HG03045 (cell line): ENCODE data around the gene TMEM86B.
"Not testable (repeated sequence)": the region's sequence is repeated elsewhere in the genome, so short reads cannot be mapped to it uniquely, and the experiment has no call there.

Experiments used
- ATAC-seq: cut with Tn5 transposase; IDR thresholded peaks from one replicate; pipeline ENCODE4 v1.9.1; 2021; ENCODE audit warnings: mild to moderate bottlenecking, moderate library complexity; ENCODE audit not compliant: unreplicated experiment

The TMEM86B gene

GRCh38 chr19:55242517-55242916 lies 14.0 kb upstream of the TMEM86B start:
- no peak for ATAC-seq

GRCh38 chr19:55241935-55242464 lies 13.4 kb upstream of the TMEM86B start:
- ATAC-seq: no peak

GRCh38 chr19:55241143-55241934 lies 12.8 kb upstream of the TMEM86B start:
- no peak for ATAC-seq

- no peak for ATAC-seq
Observed at GRCh38 chr19:55240713-55241020, 12.1 kb upstream of the TMEM86B start.

- ATAC-seq: no peak
Observed at GRCh38 chr19:55239004-55239403, 10.4 kb upstream of the TMEM86B start.

- no peak for ATAC-seq
Observed at GRCh38 chr19:55238030-55238429, 9.5 kb upstream of the TMEM86B start.

- ATAC-seq: no peak
Observed at GRCh38 chr19:55232986-55233385, 4.4 kb upstream of the TMEM86B start.

GRCh38 chr19:55232286-55232602 lies 3.7 kb upstream of the TMEM86B start:
- ATAC-seq: no peak

- ATAC-seq: no peak
Observed at GRCh38 chr19:55231391-55232285, 3.1 kb upstream of the TMEM86B start.

GRCh38 chr19:55230780-55231179 lies 2.2 kb upstream of the TMEM86B start:
- no peak for ATAC-seq

- ATAC-seq: no peak
Observed at GRCh38 chr19:55230329-55230728, 1.8 kb upstream of the TMEM86B start.

- ATAC-seq: no peak
Observed at GRCh38 chr19:55229789-55230182, 1.2 kb upstream of the TMEM86B start.

- ATAC-seq: no peak
Observed at GRCh38 chr19:55229145-55229788, 704 bp upstream of the TMEM86B start.

GRCh38 chr19:55228015-55228391 lies 560 bp downstream of the TMEM86B start:
- no peak for ATAC-seq

GRCh38 chr19:55227241-55228014 lies 1.1 kb downstream of the TMEM86B start:
- ATAC-seq: no peak

GRCh38 chr19:55226788-55227187 lies 1.8 kb downstream of the TMEM86B start:
- ATAC-seq: no peak

GRCh38 chr19:55226273-55226672 lies 2.3 kb downstream of the TMEM86B start:
- ATAC-seq: no peak

- no peak for ATAC-seq
Observed at GRCh38 chr19:55225415-55225958, 3.1 kb downstream of the TMEM86B start.

GRCh38 chr19:55224679-55225414 lies 3.7 kb downstream of the TMEM86B start:
- not testable (repeated sequence) for ATAC-seq
